ENCODE measurements around the gene FBXO22. TPM values are rescaled to one million over a fixed set of nuclear protein-coding genes. Genes with fewer than 3 reads are reported as not detected.

FBXO22 gene
- total RNA-seq, 2 experiments from 2014 or later: 64.8 to 66.2 TPM

DNA sequence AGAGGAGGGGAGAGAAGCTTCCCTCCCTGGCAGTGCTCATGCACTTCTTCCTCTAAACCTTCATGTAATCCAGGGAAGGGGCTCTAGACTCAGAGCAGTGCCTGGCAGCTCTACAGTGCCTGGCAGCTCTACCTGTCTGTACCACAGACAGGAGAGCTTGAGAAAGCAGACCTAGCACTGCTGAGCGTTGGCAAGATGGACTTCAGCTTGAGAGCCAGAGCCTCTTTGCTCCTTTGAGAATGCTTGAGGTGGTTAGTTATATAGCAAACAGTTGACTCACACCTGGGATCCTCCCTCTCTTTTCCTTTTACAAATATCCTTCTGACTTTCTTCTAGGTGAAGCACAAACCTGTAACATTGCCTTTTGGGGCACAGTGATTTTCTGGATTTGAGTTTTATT, 20.9 kb downstream of the FBXO22 start:
- DNase-seq (no peak), ATAC-seq (no peak)
- intact Hi-C loops (cut with micrococcal nuclease): no loop called here
- TF ChIP-seq, protein P1, sequence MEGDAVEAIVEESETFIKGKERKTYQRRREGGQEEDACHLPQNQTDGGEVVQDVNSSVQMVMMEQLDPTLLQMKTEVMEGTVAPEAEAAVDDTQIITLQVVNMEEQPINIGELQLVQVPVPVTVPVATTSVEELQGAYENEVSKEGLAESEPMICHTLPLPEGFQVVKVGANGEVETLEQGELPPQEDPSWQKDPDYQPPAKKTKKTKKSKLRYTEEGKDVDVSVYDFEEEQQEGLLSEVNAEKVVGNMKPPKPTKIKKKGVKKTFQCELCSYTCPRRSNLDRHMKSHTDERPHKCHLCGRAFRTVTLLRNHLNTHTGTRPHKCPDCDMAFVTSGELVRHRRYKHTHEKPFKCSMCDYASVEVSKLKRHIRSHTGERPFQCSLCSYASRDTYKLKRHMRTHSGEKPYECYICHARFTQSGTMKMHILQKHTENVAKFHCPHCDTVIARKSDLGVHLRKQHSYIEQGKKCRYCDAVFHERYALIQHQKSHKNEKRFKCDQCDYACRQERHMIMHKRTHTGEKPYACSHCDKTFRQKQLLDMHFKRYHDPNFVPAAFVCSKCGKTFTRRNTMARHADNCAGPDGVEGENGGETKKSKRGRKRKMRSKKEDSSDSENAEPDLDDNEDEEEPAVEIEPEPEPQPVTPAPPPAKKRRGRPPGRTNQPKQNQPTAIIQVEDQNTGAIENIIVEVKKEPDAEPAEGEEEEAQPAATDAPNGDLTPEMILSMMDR (IDR thresholded peaks at IDR 0.05): no peak
- no peaks in the 10 kb centered on the region for H3K27me3 Mint-ChIP-seq
- H3K4me3 Mint-ChIP-seq: no peak overlapping the region
- peaks cover 31% of the 10 kb centered on the region for H3K36me3 Mint-ChIP-seq (ENCODE audit: low read depth)
- H3K4me1 Mint-ChIP-seq (ENCODE audit: low read depth): peaks cover 41% of the 10 kb centered on the region
- H3K27ac Mint-ChIP-seq: no peak overlapping the region
- POLR2A ChIA-PET: no interaction called here
- H3K9me3 Mint-ChIP-seq: no peaks in the 10 kb centered on the region
- CTCF ChIA-PET: no interaction called here

DNA sequence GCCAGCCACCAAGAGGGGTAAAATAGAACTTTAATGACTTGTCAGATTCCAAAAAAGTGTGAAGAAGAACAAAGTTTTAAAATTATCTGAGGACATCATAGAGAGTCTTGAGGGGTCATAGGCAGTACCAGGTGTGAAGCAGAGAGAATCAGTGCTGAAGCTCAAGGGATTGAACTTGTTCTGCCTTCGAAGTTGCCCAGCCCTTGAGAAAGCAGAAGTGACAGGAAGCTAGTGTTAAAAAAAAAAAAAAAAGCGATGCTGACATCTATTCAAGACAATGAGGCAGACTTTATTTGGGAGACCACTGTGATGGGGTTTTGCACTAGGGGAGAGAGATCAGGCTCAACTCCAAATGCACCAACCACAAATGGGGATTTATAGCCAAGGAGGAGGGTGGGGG, 21.8 kb downstream of the FBXO22 start:
- no peak overlapping the region for H3K4me3 Mint-ChIP-seq
- ChIA-PET POLR2A (no interaction called here), CTCF (no interaction called here)
- DNase-seq (no peak), ATAC-seq (no peak)
- H3K4me1 Mint-ChIP-seq (ENCODE audit: low read depth): peaks cover 48% of the 10 kb centered on the region
- no peaks in the 10 kb centered on the region for H3K27me3 Mint-ChIP-seq
- peaks cover 33% of the 10 kb centered on the region for H3K36me3 Mint-ChIP-seq (ENCODE audit: low read depth)
- no peak overlapping the region for H3K27ac Mint-ChIP-seq
- intact Hi-C loops (cut with micrococcal nuclease): no loop called here
- TF ChIP-seq, protein P1 (IDR thresholded peaks at IDR 0.05): no peak
- H3K9me3 Mint-ChIP-seq: no peaks in the 10 kb centered on the region

DNA sequence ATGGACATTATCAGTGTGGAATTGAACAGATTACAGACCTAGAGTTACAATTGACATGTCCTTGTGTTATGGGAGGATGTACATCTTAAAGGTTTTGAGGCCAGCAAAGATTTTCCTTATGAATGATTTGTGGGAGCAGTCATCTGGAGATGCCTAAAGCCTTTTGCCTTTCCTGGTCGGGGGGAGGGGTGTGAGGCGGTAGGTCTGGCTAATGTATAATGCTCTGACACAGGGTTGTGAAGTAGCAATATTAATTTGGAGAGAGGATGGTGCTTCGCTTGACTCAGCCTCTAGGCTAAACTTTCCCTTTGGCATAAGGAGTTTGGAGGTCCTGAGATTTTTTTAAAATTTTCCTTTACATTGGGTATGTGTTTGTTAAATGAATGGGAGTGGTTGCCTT, 23.3 kb downstream of the FBXO22 start:
- ChIA-PET POLR2A (no interaction called here), CTCF (no interaction called here)
- Mint-ChIP-seq H3K36me3 (ENCODE audit: low read depth) (peaks cover 41% of the 10 kb centered on the region), H3K9me3 (no peaks in the 10 kb centered on the region), H3K27ac (peak overlapping the region; percentile 25), H3K27me3 (no peaks in the 10 kb centered on the region), H3K4me3 (no peak overlapping the region), H3K4me1 (ENCODE audit: low read depth) (peaks cover 50% of the 10 kb centered on the region)
- ATAC-seq (no peak), DNase-seq (no peak)
- TF ChIP-seq, protein P1 (IDR thresholded peaks at IDR 0.05): no peak
- intact Hi-C loops (cut with micrococcal nuclease): no loop called here

DNA sequence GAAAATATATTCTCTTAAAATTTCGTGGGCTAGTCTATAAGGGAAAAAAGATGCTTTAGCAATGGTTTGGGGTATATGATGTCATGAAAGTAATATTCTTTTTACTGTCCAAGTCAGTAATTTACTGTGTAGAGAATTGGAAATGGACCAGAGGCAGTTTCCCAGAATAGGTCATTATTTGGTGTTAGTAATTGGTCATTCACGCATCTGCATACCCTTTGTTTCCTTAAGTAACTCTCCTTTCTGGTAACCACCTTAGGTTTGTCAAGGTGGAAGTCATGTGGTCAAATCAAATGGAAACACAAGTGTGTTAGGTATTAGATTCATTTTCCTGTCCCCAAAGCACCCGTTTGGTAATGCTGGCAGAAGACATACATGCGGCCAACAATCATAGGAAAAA, 23.9 kb downstream of the FBXO22 start:
- peak; percentile 24 for ATAC-seq
- intact Hi-C loops (cut with micrococcal nuclease): no loop called here
- peaks cover 44% of the 10 kb centered on the region for H3K36me3 Mint-ChIP-seq (ENCODE audit: low read depth)
- no peaks in the 10 kb centered on the region for H3K27me3 Mint-ChIP-seq
- H3K27ac Mint-ChIP-seq: no peak overlapping the region
- DNase-seq: no peak
- no peak overlapping the region for H3K4me3 Mint-ChIP-seq
- TF ChIP-seq, protein P1 (IDR thresholded peaks at IDR 0.05): no peak
- H3K4me1 Mint-ChIP-seq (ENCODE audit: low read depth): peaks cover 45% of the 10 kb centered on the region
- no peaks in the 10 kb centered on the region for H3K9me3 Mint-ChIP-seq
- POLR2A ChIA-PET: no interaction called here
- CTCF ChIA-PET: interaction anchor here (0.7 to 2.4 kb wide), 2 partner anchors 18 to 117 kb away, joined by 3 to 7 read pairs; no protein-coding TSS in a partner anchor

DNA sequence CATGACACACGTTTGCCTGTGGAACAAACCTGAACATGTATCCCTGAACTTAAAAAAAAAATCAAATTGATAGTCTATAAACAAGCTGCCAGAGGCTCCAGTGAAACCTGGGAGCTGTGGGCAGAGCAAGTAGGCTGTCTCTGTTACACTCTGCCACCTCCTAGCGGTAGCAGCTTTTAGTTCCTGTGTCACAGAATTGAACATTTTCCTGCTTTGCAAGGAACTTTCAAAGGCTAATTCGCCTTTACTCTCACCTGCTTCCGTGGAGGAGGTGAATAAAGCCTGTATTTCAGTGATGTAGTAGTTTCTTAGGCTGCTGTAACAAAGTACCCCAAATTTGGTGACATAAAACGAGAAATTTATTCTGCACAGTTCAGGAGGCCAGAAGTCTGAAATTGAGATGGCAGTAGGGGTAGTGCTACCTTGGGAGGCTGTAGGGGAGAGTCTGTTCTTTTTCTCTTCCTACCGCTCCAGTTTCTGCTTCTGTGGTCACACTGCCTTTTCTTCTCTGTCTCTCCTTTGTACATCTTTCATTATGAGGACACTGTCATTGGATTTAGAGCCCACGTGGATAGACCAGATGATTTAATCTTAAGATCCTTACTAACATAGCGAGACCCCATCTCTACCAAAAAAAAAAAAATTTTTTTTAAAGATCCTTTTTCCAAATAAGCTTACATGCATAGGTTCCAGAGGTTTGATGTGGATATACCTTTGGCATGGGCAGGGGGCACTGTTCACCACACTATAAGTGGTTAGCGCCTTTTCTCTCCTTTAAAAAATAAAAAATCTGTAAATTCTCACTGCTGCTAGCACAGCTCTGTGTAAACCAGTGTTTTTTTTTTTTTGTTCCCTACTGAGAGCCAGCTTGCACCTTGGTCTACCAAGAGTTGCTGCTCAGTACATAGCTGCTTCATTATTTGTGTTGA, 25.3 kb downstream of the FBXO22 start:
- ATAC-seq (no peak), DNase-seq (no peak)
- peaks cover 38% of the 10 kb centered on the region for H3K4me1 Mint-ChIP-seq (ENCODE audit: low read depth)
- ChIA-PET POLR2A (interaction anchor here (0.8 kb wide), 1 partner anchor 25 kb away, joined by 3 read pairs; the partner anchor contains the start of gene FBXO22), CTCF (interaction anchor here (1.4 to 2.4 kb wide), 2 partner anchors 119 to 128 kb away, joined by 4 to 7 read pairs; no protein-coding TSS in a partner anchor)
- no peak overlapping the region for H3K27ac Mint-ChIP-seq
- H3K27me3 Mint-ChIP-seq: no peaks in the 10 kb centered on the region
- TF ChIP-seq, protein P1 (IDR thresholded peaks at IDR 0.05): no peak
- H3K9me3 Mint-ChIP-seq: no peaks in the 10 kb centered on the region
- H3K36me3 Mint-ChIP-seq (ENCODE audit: low read depth): peaks cover 47% of the 10 kb centered on the region
- H3K4me3 Mint-ChIP-seq: no peak overlapping the region
- intact Hi-C loops (cut with micrococcal nuclease): no loop called here

Measured in activated CD8-positive, alpha-beta T cell treated with anti-CD3 and anti-CD28 coated beads for 36 hours (primary cell).